GM13976 (cell line): Measurements from ENCODE around the gene PNMA5.
A peak's percentile ranks its signal among the peaks of the same experiment; 100 is the strongest.
"Not testable (repeated sequence)": the region's sequence is repeated elsewhere in the genome, so short reads cannot be mapped to it uniquely, and the experiment has no call there.

Experiments used
- DNase-seq: peaks from one replicate; pipeline ENCODE4 v3.0.0; 2012; ENCODE audit warnings: low spot score
- in situ Hi-C: fragments of 300-500 bp; cut with MboI; formaldehyde crosslinking; loops from one replicate; pipeline ENCODE4 v1.12.0; 2022; ENCODE audit warnings: low sequenced_read_pairs, mixed read lengths, inconsistent platforms; ENCODE audit not compliant: unreplicated experiment
- TF ChIP-seq, protein P1 (sequence below): IDR thresholded peaks from 2 replicates; pipeline ENCODE4 v1.5.1; 2012; ENCODE audit warnings: borderline replicate concordance, mild to moderate bottlenecking; ENCODE audit not compliant: insufficient read depth; ENCODE audit errors: extremely low read depth, missing control alignments, control extremely low read depth

Gene PNMA5

DNA sequence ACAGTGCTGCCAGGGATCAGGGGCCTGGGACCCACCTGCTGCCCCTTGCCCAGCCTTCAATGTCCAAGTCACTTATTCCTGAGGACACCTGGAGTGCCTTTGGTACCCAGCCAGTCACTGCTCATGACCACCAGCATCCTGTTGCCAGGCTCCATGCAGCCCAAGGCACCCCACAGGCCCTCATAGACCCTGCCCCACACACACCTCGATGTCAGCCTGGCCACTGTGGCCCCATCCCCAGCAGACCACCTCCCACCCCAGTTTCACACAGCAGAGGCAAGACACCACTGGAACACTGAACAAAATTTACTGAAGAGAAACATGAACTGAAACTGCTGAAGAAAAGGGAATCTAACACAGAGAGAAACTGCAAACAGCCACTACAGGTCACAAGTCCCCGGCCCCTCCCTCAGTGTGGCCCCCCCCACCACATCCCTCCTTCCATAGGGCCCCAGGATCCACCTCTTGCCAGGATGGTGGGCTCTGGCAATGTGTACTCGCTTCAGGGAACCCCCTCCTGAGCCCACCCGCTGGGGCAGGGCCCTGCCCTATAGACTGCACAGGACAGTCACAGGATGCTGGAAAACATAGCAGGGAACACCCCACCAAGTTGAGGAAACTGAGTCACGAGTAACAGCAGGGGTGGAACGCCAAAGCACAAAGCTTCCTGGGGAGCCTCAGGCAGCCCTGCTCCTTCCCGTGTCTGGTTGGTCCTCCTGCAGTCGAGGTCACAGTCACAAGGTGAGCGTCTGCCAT, 5.2 kb downstream of the PNMA5 start:
- in situ Hi-C loops = no loop called here
- DNase-seq = peak; percentile 45
- TF ChIP-seq, protein P1, sequence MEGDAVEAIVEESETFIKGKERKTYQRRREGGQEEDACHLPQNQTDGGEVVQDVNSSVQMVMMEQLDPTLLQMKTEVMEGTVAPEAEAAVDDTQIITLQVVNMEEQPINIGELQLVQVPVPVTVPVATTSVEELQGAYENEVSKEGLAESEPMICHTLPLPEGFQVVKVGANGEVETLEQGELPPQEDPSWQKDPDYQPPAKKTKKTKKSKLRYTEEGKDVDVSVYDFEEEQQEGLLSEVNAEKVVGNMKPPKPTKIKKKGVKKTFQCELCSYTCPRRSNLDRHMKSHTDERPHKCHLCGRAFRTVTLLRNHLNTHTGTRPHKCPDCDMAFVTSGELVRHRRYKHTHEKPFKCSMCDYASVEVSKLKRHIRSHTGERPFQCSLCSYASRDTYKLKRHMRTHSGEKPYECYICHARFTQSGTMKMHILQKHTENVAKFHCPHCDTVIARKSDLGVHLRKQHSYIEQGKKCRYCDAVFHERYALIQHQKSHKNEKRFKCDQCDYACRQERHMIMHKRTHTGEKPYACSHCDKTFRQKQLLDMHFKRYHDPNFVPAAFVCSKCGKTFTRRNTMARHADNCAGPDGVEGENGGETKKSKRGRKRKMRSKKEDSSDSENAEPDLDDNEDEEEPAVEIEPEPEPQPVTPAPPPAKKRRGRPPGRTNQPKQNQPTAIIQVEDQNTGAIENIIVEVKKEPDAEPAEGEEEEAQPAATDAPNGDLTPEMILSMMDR = no peak

DNA sequence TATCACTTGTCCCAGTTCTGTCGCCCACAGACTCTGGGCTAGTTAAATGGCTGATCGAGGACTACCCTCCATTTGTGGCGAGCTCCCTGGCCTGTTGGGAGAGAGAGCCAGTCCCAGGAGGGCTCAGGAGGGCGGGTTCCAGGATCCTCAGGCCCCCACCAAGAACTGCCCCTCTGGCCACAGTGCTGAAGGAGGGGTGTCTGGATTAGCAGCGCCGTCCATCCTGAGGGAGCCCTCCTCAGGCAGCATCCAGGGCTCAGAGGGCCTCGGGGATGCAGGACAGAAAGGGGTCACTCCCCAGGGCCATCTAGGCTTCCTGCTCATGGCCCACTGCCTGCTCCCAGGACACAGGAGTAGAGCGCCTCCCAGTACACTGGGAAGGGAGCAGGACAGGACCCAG, 6.1 kb downstream of the PNMA5 start:
- TF ChIP-seq, protein P1 = no peak
- DNase-seq = no peak
- in situ Hi-C loops = no loop called here

DNA sequence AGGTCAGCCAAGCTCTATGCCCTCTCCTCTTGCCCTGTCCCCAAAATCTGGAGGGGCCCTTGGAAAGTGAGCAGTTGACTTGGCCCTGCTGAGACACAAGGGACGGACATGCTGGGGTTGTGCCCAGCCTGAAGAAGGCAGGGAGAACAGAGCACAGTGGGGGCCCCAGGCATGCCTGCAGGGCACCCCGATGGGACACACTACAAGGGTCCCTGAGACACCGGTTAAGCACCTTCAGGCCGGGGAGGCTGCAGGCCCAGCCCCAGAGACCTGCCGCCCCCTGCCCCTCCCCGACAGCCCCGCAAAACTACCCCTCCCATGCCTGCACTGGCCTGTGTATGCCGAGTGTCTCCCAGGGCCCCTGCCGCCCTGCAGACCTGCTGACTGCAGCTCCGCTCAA, 6.8 kb downstream of the PNMA5 start:
- in situ Hi-C loops, DNase-seq: not testable (repeated sequence)

DNA sequence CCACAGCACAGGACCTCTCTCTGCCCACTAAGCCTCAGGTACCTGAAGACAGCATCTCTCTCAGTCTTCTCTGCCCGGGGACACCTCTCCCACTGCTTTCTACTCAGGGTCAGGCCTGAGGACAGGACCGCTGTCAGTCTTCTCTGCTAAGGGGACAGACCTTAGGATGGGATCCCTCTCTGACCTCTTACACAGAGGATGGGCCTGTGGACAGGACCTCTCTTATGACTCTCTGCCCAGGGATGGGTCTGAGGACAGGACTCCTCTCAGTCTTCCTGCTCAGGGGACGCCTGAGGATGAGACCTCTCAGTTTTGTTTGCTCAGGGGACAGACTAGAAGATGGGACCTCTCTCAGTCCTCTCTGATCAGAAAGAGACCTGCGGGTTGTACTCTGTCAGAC, 8.5 kb downstream of the PNMA5 start:
- not testable (repeated sequence) for DNase-seq

DNA sequence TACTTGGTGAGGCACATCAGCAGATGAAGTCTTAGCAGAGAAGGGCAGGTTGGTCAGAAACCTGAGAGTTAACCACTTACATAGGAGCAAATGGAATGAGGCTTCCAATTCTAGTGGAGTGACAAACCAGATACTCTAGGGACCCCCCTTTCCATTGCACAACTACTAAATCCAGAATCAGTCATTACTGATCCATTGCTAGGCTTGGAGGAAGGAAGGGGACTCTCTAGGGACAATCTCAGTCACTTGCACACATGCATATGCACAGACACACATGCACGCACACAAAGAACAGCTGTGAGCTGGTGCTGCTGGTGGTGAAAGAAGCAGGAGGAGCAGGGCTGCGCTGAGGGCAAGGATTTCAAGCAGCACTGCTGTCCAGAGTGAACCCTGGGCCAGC, 25.7 kb downstream of the PNMA5 start:
- in situ Hi-C loops = loop anchor here (25.0 kb wide), 1 partner anchor 694 kb away; the partner anchor contains the start of gene PNCK
- DNase-seq = no peak
- TF ChIP-seq, protein P1 = no peak

More for the DNA sequence above, 8.5 kb downstream of the PNMA5 start:
- in situ Hi-C loops = not testable (repeated sequence)

DNA sequence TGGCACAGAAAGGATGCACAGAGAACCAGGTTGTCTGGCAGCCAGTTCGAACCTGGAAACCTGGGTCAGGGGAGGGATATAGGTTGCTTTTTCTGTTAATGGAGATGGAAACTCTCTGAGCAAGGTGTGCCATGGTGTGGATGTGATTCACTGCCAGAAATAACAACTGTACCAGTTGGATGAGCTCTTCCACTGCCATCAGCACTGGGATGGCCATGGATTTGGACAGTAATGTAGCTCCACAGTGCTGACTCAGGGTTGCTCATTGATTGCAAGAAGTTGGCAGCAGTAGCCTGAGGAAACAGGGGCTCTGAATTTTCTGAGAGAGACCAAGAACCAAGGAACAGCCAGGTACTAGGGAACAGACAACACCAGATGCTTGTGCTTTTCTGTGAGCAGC, 33.8 kb downstream of the PNMA5 start:
- TF ChIP-seq, protein P1 = no peak
- in situ Hi-C loops = loop anchor here (25.0 kb wide), 1 partner anchor 702 kb away; the partner anchor contains the start of gene PNCK
- DNase-seq = no peak

DNA sequence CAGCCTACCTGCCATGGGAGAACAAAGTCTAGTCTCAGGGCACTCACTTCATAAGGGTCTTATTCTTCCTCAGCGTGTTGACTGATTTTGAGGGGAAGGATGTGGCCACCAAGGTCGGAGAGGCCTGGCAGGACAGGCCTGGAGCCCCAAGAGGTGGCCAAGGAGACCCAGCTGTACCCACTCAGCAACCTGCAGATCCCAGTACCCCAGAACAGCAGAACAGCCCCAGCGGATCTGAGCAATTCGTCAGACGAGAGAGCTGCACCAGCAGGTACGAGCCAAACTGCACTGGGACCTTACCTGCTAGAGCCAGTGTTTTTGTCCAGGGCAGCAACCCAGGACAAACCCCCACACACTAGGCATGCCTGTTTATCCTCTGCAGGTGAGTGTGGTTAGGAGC, 34.3 kb downstream of the PNMA5 start:
- in situ Hi-C loops = loop anchor here (25.0 kb wide), 1 partner anchor 703 kb away; the partner anchor contains the start of gene PNCK
- TF ChIP-seq, protein P1 = no peak
- no peak for DNase-seq
